GM12892 (cell line): ENCODE data around the gene SDCBP2.

ENCODE experiments used
- DNase-seq: peaks from one replicate; pipeline ENCODE4 v3.0.0; 2011; ENCODE audit not compliant: insufficient read length
- FAIRE-seq: peaks from 2 replicates; lab custom pipeline; 2011; peaks lifted over from hg19 to GRCh38; lab: Jason Lieb, UNC
- POLR2A ChIP-seq: IDR thresholded peaks from 2 replicates; pipeline ENCODE4 v1.6.1; 2011; ENCODE audit warnings: low read depth, low read length, control low read depth
- POLR2AphosphoS5 ChIP-seq: IDR thresholded peaks from 2 replicates; pipeline ENCODE4 v1.6.1; 2011; ENCODE audit warnings: low read depth, low read length, control low read depth
- TAF1 ChIP-seq: IDR thresholded peaks from 2 replicates; pipeline ENCODE4 v1.6.1; 2011; ENCODE audit warnings: low read depth, mild to moderate bottlenecking, control low read depth, low read length, borderline replicate concordance

Gene SDCBP2

GRCh38 chr20:1281279-1282057 is 47.5 kb downstream of the SDCBP2 start:
- DNase-seq, result no peak
- TF ChIP-seq POLR2AphosphoS5 (no peak), TAF1 (no peak), POLR2A (no peak)
- FAIRE-seq, result no peak

- no peak for DNase-seq
- no peak for FAIRE-seq
- no peak for TF ChIP-seq POLR2AphosphoS5
- no peak for TF ChIP-seq TAF1
These were observed 48.5 kb downstream of the SDCBP2 start for GRCh38 chr20:1280195-1281102.

- FAIRE-seq, result no peak
These were observed 49.9 kb downstream of the SDCBP2 start for GRCh38 chr20:1278993-1279392.

GRCh38 chr20:1277529-1278322 is 51.2 kb downstream of the SDCBP2 start:
- DNase-seq (no peak), FAIRE-seq (peak; percentile 69)
- no peak for TF ChIP-seq POLR2A
- TF ChIP-seq TAF1, result no peak
- TF ChIP-seq POLR2AphosphoS5, result no peak

More at GRCh38 chr20:1278993-1279392, 49.9 kb downstream of the SDCBP2 start:
- no peak for TF ChIP-seq POLR2A
- TF ChIP-seq TAF1, result no peak
- TF ChIP-seq POLR2AphosphoS5, result no peak
- DNase-seq, result no peak

GRCh38 chr20:1275919-1276318 is 53.0 kb downstream of the SDCBP2 start:
- TF ChIP-seq TAF1 (no peak), POLR2A (no peak), POLR2AphosphoS5 (no peak)
- DNase-seq (no peak), FAIRE-seq (no peak)

GRCh38 chr20:1274485-1275311 is 54.2 kb downstream of the SDCBP2 start:
- TF ChIP-seq POLR2AphosphoS5 (no peak), TAF1 (no peak), POLR2A (no peak)
- DNase-seq (no peak), FAIRE-seq (no peak)

GRCh38 chr20:1273366-1273765 is 55.6 kb downstream of the SDCBP2 start:
- FAIRE-seq, result no peak
- TF ChIP-seq TAF1 (no peak), POLR2A (no peak), POLR2AphosphoS5 (no peak)

GRCh38 chr20:1272368-1273100 is 56.4 kb downstream of the SDCBP2 start:
- TF ChIP-seq POLR2A (no peak), TAF1 (no peak), POLR2AphosphoS5 (no peak)
- no peak for FAIRE-seq
- no peak for DNase-seq

More at GRCh38 chr20:1273366-1273765, 55.6 kb downstream of the SDCBP2 start:
- no peak for DNase-seq

GRCh38 chr20:1269850-1270249 is 59.1 kb downstream of the SDCBP2 start:
- DNase-seq (no peak), FAIRE-seq (no peak)
- TF ChIP-seq POLR2AphosphoS5, result no peak
- TF ChIP-seq POLR2A, result no peak
- no peak for TF ChIP-seq TAF1

- FAIRE-seq (no peak), DNase-seq (no peak)
- no peak for TF ChIP-seq POLR2A
- TF ChIP-seq POLR2AphosphoS5, result no peak
- TF ChIP-seq TAF1, result no peak
These were observed 59.7 kb downstream of the SDCBP2 start for GRCh38 chr20:1269235-1269634.
